IMR-90 (cell line): Measurements from ENCODE around the gene GALNT17.

Experiments
- CEBPB ChIP-seq: IDR thresholded peaks from 2 replicates; pipeline ENCODE4 v1.6.1; 2012; ENCODE audit warnings: low read depth, low read length, improper control_type of control experiment
- CHD1 ChIP-seq: IDR thresholded peaks from 2 replicates; pipeline ENCODE4 v1.6.1; 2012; ENCODE audit warnings: low read depth, low read length, improper control_type of control experiment
- CTCF ChIP-seq: conservative IDR thresholded peaks from 2 replicates; pipeline ENCODE4 v1.5.1; 2012; ENCODE audit warnings: mild to moderate bottlenecking, low read depth, low read length, improper control_type of control experiment
- ELK1 ChIP-seq: fragments of 150-350 bp; IDR thresholded peaks from 2 replicates; pipeline ENCODE4 v1.6.1; 2016; ENCODE audit warnings: low read depth, mild to moderate bottlenecking, low read length, moderate library complexity, borderline replicate concordance
- MAFK ChIP-seq: IDR thresholded peaks from 2 replicates; pipeline ENCODE4 v1.6.1; 2012; ENCODE audit warnings: low read depth, low read length, improper control_type of control experiment
- MAZ ChIP-seq: IDR thresholded peaks from 2 replicates; pipeline ENCODE4 v1.6.1; 2012; ENCODE audit warnings: low read depth, mild to moderate bottlenecking, low read length, improper control_type of control experiment, moderate library complexity, borderline replicate concordance
- MXI1 ChIP-seq: IDR thresholded peaks from 2 replicates; pipeline ENCODE4 v1.6.1; 2012; ENCODE audit warnings: low read depth, mild to moderate bottlenecking, low read length, moderate library complexity, borderline replicate concordance
- POLR2A ChIP-seq: IDR thresholded peaks from 2 replicates; pipeline ENCODE4 v1.6.1; 2012; ENCODE audit warnings: mild to moderate bottlenecking, low read depth, low read length
- RAD21 ChIP-seq: IDR thresholded peaks from 2 replicates; pipeline ENCODE4 v1.6.1; 2012; ENCODE audit warnings: low read length, improper control_type of control experiment
- RFX5 ChIP-seq: IDR thresholded peaks from 2 replicates; pipeline ENCODE4 v1.8.0; 2012; ENCODE audit warnings: low read depth, mild to moderate bottlenecking, low read length, moderate library complexity
- SMC3 ChIP-seq: fragments of 150-350 bp; IDR thresholded peaks from 2 replicates; pipeline ENCODE4 v1.6.1; 2016; ENCODE audit warnings: low read depth, mild to moderate bottlenecking, antibody characterized with exemption, low read length, moderate library complexity
- USF2 ChIP-seq: fragments of 150-350 bp; IDR thresholded peaks from 2 replicates; pipeline ENCODE4 v1.6.1; 2017; ENCODE audit warnings: mild to moderate bottlenecking, antibody characterized with exemption, low read length, low read depth

DNA sequence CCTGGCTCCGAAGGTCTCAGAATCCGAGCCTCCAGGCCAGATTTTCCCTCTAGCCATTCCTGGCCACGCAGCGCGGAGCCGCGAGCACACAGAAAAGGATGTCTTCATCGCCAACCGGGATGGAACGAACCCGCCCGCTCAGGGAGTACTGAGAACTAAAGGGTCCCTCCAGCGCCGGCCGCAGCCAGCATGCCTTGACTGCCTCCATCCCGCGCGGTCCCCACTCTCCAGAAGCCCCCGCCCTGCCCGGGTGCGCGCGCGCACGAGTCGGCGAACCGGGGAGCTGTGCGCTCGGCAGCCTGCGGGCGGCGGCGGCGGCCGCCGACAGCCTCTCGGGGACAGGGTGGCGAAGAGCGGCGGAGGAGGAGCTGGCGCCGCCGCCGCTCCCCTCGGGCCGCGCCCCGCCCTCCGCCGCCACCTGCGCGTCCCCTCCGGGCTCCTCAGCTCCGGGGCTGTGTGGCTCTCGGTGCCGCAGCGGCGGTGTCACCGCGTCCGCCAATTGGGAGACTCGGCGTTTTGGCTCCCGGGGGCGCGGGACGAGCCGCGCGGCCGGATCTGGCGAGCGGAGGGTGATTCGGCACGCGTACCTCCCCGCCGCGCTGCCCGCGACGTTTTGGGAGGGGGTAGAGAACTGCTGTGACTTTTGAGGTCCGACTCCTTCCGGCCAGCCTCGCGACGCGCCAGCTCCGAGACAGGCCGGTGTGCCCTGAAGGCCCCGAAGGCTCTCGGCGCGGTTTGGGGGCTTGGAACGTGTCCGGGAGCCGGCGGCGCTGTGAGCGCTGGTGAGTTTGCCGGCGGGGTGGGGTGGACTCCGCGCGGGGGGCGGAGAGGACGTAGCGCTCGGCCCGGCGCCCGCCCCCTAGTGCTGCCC lies 453 bp upstream of the GALNT17 start:
- TF ChIP-seq CTCF (no peak), POLR2A (no peak), ELK1 (no peak), CEBPB (no peak), SMC3 (no peak), MAZ (no peak), MAFK (no peak), USF2 (no peak), MXI1 (no peak), RAD21 (no peak), RFX5 (no peak), CHD1 (no peak)
